Left lung (tissue), 10 donors: ENCODE measurements around the gene RAP2B. TPM values are rescaled to one million over a fixed set of nuclear protein-coding genes. Genes with fewer than 3 reads are reported as not detected.

Source experiments
- ATAC-seq: fragments of 200-7000 bp; cut with Tn5 transposase; one replicate; pipeline ENCODE4 v1.9.1; 2020; ENCODE audit warnings: moderate library complexity
- DNase-seq, 4 donors: peaks; one replicate each; pipeline ENCODE4 v3.0.0-alpha.2; 2013 to 2020
- H3K27ac ChIP-seq, 2 donors: fragments of 200-600 bp; sonication (generic) in 1 of 2; one replicate each; pipeline versions ENCODE4 v1.5.0 to v1.8.0; 2020 to 2021
- H3K27me3 ChIP-seq, 2 donors: fragments of 200-600 bp; sonication (generic) in 1 of 2; one replicate each; pipeline versions ENCODE4 v1.5.0 to v1.8.0; 2020 to 2021
- H3K36me3 ChIP-seq, 2 donors: fragments of 200-600 bp; sonication (generic) in 1 of 2; one replicate each; pipeline versions ENCODE4 v1.5.0 to v1.8.0; 2020 to 2021
- H3K4me1 ChIP-seq, 2 donors: fragments of 200-600 bp; one replicate each; pipeline ENCODE4 v1.8.0; 2021
- H3K4me3 ChIP-seq, 2 donors: fragments of 200-600 bp; sonication (generic) in 1 of 2; one replicate each; pipeline versions ENCODE4 v1.5.0 to v1.8.0; 2020 to 2021; ENCODE audit warnings: mild to moderate bottlenecking in 1 of 2
- H3K9me3 ChIP-seq, 2 donors: fragments of 200-600 bp; sonication (generic) in 1 of 2; one replicate each; pipeline versions ENCODE4 v1.5.0 to v1.8.0; 2020 to 2021
- intact Hi-C, 2 donors: fragments of 100-400 bp; cut with DNase I; formaldehyde crosslinking; loops; one replicate each; pipeline versions ENCODE4 v1.11.2 to v1.14.2; 2022
- polyA plus RNA-seq, 6 donors: library from polyadenylated mRNA; unstranded; fragments of 120-200 nt; gene quantifications; one replicate each; pipeline ENCODE4 v1.2.1, GENCODE V29; 2013; ENCODE audit not compliant: insufficient read length in 6 of 6
- total RNA-seq, 2 donors: library from RNA; stranded (reverse); fragmentation: NEBNext Ultra II Directional; extraction: Animal tissue kit (Norgen Biotek cat#: 25700); gene quantifications; one replicate each; pipeline ENCODE4 v1.2.1, GENCODE V29; 2021
- TF ChIP-seq, protein P1 (sequence below), 2 donors: fragments of 200-600 bp; sonication (generic) in 1 of 2; IDR thresholded peaks; one replicate each; pipeline versions ENCODE4 v1.5.0 to v1.8.0; 2021; ENCODE audit warnings: antibody characterized with exemption in 2 of 2
- donor health status: DM: no; HTN: yes; CAD: no.
- donor health status: DM: no; HTN: no; CAD: no.

Gene RAP2B
- total and polyA plus RNA-seq, 8 donors, result 17.6 to 31.8 (median 23.1) TPM

DNA sequence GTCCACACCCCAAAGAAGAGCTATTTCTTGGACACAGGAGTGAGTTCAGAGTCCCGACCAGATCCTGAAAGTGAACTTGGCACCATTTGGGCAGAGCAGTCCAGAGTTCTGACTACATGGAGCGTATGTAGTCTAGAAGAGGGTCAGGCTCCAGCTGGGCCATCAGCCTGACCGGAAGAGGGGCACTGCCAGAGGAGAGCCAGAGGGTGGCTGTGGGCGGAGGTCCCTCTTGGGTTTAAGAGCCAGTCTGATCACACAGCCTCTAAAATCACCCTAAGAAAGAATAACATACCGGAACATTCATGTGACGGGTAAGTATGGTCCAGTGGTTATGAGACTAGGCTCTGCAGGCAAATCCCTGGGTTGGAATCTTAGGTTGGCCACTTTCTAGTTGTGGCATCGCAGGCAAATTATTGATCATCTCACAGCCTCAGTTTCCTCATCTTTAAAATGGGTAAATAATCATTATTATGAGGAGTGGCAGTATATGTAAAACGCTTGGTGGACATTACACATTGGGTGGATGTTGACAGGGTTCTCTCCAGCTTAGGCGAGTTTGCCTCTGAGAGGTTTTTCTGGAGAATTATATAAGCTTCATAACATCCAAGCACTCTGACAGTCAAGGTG lies 2.1 kb upstream of the RAP2B start:
- no peaks in the 10 kb centered on the region for H3K36me3 ChIP-seq
- peaks cover 6 to 18% of the 10 kb centered on the region in 2 donors for H3K4me1 ChIP-seq
- H3K4me3 ChIP-seq, result peak overlapping the region; percentile 59 to 87
- no peak for DNase-seq
- intact Hi-C loops, result loop anchor here in 1 of 2 donors (5.0 to 10.0 kb wide), 3 partner anchors 115 to 607 kb away; no protein-coding TSS in a partner anchor
- TF ChIP-seq, protein P1, sequence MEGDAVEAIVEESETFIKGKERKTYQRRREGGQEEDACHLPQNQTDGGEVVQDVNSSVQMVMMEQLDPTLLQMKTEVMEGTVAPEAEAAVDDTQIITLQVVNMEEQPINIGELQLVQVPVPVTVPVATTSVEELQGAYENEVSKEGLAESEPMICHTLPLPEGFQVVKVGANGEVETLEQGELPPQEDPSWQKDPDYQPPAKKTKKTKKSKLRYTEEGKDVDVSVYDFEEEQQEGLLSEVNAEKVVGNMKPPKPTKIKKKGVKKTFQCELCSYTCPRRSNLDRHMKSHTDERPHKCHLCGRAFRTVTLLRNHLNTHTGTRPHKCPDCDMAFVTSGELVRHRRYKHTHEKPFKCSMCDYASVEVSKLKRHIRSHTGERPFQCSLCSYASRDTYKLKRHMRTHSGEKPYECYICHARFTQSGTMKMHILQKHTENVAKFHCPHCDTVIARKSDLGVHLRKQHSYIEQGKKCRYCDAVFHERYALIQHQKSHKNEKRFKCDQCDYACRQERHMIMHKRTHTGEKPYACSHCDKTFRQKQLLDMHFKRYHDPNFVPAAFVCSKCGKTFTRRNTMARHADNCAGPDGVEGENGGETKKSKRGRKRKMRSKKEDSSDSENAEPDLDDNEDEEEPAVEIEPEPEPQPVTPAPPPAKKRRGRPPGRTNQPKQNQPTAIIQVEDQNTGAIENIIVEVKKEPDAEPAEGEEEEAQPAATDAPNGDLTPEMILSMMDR (IDR thresholded peaks at IDR 0.05), result no peak
- ATAC-seq, result no peak
- no peaks in the 10 kb centered on the region for H3K27me3 ChIP-seq
- H3K27ac ChIP-seq, result peak overlapping the region; percentile 97
- H3K9me3 ChIP-seq, result no peaks in the 10 kb centered on the region

- Histone ChIP-seq H3K27ac (peak overlapping the region; percentile 97), H3K4me3 (peak overlapping the region; percentile 59 to 87), H3K4me1 (peaks cover 13 to 25% of the 10 kb centered on the region in 2 donors), H3K36me3 (no peaks in the 10 kb centered on the region), H3K9me3 (no peaks in the 10 kb centered on the region), H3K27me3 (no peaks in the 10 kb centered on the region)
- TF ChIP-seq, protein P1 (IDR thresholded peaks at IDR 0.05), result no peak
- intact Hi-C loops, result loop anchor here in 1 of 2 donors (5.0 to 10.0 kb wide), 3 partner anchors 116 to 607 kb away; no protein-coding TSS in a partner anchor
- peak; percentile 28 for ATAC-seq
- peak; percentile 85 to 94 (median 92) for DNase-seq
Measured at GRCh38 chr3:153160451-153161137, 1.4 kb upstream of the RAP2B start.

GRCh38 chr3:153161138-153161713 lies 800 bp upstream of the RAP2B start:
- ATAC-seq (peak; percentile 82), DNase-seq (peak; percentile 88 to 98 (median 96))
- H3K9me3 ChIP-seq, result no peaks in the 10 kb centered on the region
- H3K27ac ChIP-seq, result peak overlapping the region; percentile 97
- no peaks in the 10 kb centered on the region for H3K27me3 ChIP-seq
- peaks cover 19 to 31% of the 10 kb centered on the region in 2 donors for H3K4me1 ChIP-seq
- intact Hi-C loops, result loop anchor here in 1 of 2 donors (5.0 to 10.0 kb wide), 3 partner anchors 116 to 606 kb away; no protein-coding TSS in a partner anchor
- H3K4me3 ChIP-seq, result peak overlapping the region; percentile 87 to 90
- TF ChIP-seq, protein P1 (IDR thresholded peaks at IDR 0.05), result no peak
- no peaks in the 10 kb centered on the region for H3K36me3 ChIP-seq

- peak overlapping the region; percentile 97 for H3K27ac ChIP-seq
- H3K4me1 ChIP-seq, result peaks cover 22 to 47% of the 10 kb centered on the region in 2 donors
- ATAC-seq (peak; percentile 0), DNase-seq (peak; percentile 35 to 91 (median 52))
- no peaks in the 10 kb centered on the region for H3K9me3 ChIP-seq
- intact Hi-C loops, result loop anchor here in 1 of 2 donors (5.0 to 10.0 kb wide), 3 partner anchors 118 to 605 kb away; no protein-coding TSS in a partner anchor
- TF ChIP-seq, protein P1 (IDR thresholded peaks at IDR 0.05), result no peak
- no peaks in the 10 kb centered on the region for H3K36me3 ChIP-seq
- peak overlapping the region; percentile 87 to 90 for H3K4me3 ChIP-seq
- H3K27me3 ChIP-seq, result no peaks in the 10 kb centered on the region
Measured at GRCh38 chr3:153162513-153163392, 727 bp downstream of the RAP2B start.
